GM19193 (cell line): ENCODE measurements around the gene TNNI2.

ENCODE experiments used
- POLR2A ChIP-seq: IDR thresholded peaks from 4 replicates; pipeline ENCODE4 v1.6.1; 2011; ENCODE audit not compliant: insufficient read depth, insufficient read length; ENCODE audit errors: extremely low read depth

TNNI2 gene

DNA sequence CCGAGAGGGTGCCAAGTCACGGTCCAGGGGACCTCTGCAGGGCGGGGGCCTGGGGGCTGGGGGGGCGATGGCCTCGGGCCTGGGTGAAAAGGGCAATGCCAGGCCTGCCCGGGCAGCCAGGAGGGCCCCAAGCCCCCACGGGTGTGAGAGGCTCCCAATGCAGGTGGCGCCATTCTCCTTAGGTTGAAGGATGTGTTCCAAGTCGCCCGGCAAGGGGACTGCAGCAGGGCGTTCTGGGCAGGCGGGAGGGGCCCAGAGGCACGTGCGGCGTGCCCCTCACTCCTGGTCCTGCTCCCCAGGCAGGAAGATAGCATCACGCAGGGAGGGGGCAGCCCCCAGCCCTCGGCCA lies 730 bp upstream of the TNNI2 start:
- no peak for TF ChIP-seq POLR2A

DNA sequence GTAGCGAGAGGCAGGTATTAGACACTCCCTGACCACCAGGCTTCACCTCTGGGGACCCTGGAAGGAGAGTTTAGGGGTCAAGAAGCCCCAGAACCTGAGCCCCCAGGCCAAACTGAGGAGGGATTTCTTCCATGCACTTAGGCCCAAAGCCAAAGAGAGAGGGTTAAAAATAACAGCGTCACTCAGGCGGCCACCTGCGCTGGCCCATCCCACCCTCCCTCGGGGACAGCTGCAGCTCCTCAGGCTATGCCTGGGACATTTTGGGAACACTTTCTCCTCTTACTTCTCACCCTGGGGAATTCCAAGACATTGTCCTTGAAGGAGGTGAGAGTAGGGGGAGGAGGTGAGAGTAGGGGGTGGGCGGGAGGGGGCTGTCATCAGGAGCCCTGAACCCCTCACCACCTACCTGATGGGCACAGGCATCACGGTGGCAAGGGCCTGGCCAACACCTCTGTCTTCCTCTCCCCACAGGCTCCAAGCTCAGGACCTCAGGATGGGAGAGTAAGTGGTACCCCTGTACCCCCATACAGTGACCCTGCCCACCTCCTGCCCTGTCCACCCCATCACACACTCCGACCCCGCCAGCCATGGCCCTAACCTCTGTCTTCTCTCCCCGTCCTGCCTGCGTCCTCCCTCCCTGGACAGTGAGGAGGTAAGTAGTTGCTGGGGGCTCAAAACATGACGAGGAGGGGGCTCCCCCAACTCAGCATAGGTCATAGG lies 583 bp downstream of the TNNI2 start:
- no peak for TF ChIP-seq POLR2A

DNA sequence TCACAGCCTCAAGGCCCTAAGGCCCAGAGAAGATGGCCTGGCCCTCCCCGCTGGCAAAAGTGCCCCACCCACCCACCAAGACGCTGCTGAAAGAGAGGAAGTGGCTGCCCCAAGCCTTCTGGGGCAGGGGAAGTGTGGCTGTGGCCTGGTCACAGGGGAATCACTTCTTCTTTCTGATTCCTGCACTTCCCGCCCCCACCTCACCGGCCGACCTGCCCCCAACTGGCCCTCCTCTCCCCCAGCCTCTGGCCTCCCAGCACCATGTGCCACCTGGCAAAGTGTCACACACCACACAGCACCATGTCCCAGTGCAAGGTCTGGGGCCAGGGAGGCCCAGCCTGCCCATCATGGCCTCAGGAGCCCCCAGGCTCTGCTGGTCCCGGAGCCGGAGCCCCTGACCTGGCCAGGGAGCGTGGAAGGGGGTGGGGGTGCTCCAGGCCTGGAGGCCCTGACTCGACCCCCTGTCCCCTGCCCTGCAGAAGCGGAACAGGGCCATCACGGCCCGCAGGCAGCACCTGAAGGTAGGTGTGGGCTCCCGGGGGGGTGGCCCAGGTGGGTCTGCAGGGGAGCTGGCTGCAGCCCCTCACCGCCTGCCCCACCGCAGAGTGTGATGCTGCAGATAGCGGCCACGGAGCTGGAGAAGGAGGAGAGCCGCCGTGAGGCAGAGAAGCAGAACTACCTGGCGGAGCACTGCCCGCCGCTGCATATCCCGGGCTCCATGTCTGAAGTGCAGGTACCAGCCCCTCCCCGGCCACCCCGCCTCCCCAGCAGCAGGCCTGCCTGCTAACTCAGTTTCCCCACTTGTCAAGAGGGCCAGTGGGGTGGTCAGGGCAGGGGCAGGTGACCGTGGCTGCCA lies 1.4 kb downstream of the TNNI2 start:
- no peak for TF ChIP-seq POLR2A

DNA sequence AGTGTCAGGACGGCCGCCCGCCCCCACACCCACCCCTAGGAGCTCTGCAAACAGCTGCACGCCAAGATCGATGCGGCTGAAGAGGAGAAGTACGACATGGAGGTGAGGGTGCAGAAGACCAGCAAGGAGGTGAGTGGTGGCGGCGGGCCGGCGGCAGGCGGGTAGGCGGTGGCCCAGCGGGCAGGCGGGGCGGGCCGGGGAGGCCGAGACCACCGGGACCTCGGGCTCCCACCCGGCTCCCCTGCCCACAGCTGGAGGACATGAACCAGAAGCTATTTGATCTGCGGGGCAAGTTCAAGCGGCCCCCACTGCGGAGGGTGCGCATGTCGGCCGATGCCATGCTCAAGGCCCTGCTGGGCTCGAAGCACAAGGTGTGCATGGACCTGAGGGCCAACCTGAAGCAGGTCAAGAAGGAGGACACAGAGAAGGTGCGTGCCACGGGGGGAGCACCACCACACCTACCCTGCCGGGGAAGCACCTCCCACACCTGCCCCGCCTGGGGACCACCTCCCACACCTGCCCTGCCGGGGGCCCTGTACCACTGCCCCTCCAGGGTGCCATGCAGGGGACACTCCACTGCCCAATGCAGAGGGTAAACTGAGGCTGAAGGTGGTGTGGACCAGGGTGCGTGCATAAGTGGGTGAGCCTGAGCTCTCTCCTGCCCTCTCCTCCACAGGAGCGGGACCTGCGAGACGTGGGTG lies 2.1 kb downstream of the TNNI2 start:
- TF ChIP-seq POLR2A = no peak

DNA sequence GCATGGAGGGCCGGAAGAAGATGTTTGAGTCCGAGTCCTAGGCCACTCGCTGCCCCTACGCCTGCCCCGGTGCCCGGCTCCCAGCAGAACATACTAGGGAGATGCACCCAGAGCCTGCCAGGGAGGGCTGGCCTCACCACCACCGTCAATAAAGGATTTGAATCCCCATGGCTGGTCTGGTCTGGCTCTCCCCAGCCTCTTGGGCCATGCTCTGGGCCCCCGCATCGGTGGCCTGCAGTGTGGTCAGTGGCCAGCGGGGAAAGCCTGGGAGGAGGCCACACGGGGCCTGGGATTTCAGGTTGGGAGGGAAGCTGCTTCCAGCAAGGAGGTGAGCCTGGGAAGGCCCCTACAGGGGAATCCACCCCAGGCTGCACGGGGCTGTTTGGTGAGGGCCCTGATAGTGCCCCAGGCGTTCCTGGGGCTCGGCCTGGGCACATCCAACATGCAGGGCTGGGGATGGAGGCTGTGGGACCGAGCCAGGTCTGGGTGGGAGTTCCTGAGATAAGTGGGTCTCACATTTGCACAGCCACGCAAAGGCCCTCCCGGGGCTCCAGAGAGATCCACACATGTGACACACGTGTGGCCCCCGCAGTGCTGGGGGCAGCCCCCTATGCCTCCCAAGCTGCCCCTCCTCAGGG lies 2.8 kb downstream of the TNNI2 start:
- TF ChIP-seq POLR2A = no peak

DNA sequence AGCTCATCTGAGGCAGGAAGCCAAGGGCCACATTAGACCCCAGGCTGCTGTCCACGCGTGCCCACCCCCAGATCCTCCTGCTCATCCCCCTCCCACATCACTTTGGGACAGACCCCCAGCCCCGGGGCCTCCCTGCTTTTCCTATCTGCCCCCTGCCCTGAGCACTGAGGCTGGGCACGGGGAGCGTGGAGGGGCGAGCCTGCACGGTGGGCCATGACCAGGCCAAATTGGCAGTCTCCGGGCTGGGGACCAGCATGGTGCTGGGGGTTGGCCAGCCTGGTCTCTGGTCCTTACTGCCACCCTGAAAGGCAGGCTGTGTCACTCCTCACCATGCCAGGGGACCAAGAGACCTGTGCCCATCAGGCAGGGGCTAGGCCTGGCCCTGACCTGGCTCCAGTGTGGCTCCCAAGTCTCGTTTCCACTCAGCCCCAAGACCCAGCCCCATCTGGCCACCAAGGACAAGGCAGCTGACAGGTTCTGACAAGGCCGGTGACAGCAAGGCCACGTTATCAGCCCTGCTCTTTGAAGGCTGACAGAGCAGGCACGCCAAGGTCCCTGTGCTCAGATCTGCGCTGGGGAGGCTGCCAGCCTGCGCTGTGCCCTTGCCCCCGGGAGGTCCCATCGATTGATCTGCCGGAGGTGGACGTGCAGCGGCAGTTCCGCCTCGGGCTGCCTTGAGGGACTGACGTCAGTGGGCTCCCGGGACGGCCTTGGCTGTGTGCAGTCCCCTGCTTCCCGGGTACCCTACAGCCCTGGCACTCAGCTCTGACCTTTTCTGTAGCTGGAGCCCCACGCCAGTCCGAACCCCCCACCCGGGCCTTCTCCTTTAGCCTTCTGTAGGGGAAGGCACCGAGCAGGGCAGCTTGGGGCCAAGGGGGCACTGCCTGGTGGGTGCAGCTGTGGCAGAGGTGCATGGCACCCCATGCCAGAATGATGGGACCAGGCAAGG lies 3.6 kb downstream of the TNNI2 start:
- TF ChIP-seq POLR2A = no peak

GRCh38 chr11:1843098-1843473 lies 4.3 kb downstream of the TNNI2 start:
- TF ChIP-seq POLR2A = no peak

DNA sequence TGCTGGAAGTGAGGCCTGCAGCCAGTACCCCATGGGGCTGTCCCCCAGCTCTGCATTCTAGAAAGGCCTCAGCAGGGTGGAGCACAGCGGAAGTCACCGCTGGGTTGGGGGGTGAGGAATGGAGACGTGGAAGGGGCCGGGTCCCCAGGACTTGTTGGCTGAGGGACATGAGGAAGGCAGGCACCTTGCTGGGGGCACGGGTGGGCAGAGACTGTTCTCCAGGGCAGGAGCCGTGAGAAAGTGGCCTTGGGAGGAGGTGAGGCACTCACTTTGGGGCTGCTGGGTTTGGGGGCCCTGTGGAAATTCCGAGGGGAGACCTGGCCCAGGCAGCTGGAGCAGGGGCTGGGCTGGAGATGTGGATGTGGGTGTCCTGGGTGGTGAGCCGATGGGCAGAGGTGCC lies 5.0 kb downstream of the TNNI2 start:
- no peak for TF ChIP-seq POLR2A

- TF ChIP-seq POLR2A = no peak
These were observed 5.7 kb downstream of the TNNI2 start for GRCh38 chr11:1844221-1845094.

- TF ChIP-seq POLR2A = no peak
These were observed 6.3 kb downstream of the TNNI2 start for GRCh38 chr11:1845095-1845429.

DNA sequence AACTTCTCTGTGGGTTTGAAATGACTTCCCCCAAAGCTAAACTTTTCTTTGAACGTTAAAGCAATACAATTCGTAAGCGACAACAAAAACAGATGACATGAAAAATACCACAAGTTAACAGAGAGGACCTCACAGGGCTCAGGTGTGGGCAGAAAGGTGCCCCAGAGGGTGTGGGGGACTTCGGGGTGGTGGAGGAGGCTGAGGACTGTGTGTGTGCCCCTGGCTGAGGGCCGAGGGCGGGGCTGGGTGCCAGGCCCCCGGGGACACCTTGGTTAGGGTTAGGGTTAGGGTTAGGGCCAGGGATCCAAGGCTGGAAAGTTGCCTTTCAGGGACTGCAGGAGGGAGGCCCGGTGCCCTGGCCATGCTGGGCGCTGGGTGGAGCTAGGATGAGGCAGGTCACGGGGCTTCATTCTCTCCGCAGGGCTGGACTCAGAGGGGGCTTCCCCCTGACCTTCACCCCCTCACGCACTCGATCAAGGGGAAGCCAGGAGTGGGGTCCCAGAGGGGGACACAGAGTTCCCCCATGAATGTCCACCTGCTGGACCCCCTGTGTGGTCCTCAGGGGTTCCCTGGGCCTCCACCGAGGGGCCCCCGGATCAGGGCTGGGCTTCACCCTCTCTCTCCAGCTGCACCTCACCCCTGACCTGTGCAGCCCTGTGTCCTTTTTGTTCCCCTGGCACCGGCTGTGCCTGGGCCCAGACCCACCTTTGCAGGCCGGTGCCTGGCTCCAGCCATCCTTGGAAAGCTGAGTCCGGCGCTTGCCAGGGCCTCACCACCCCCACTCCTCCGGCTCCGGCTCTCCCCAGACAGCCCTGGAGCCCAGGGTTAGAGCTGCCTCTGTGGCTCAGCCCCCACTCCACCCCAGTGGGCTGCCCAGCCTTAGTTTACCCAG lies 7.0 kb downstream of the TNNI2 start:
- no peak for TF ChIP-seq POLR2A

DNA sequence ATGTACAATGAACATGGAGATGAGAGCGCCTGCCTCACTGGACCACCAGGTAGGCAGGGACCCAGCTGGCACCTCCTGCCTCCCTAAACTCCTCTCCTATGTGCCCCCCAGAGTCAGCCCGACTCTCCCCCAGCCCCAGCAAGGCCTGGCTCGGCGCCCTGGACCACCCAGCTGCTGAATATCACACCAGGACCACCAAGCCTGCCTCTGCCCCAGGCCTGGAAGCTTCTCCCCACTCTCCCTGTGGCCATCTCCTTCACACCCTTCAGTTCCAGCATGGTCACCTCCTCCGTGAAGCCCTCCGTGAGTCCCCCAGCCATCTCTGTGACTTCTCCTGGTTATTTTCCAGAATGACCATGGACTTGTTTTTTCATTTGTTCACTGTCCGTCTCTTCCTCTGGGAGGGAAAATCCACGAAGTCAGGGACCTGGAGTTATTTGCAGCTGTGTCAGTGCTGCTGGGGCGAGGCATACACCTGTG lies 7.7 kb downstream of the TNNI2 start:
- no peak for TF ChIP-seq POLR2A
